Neural crest cell (in vitro differentiated cells): ENCODE measurements around the gene LCE2A. TPM values are rescaled to one million over a fixed set of nuclear protein-coding genes. Genes with fewer than 3 reads are reported as not detected.

Experiments
- DNase-seq: peaks from one replicate; pipeline ENCODE4 v3.0.0; 2021; ENCODE audit warnings: low read depth, mixed read lengths, low spot score
- H3K27ac Mint-ChIP-seq: one replicate; pipeline ENCODE4 v1.8.0; 2021; ENCODE audit warnings: mild to moderate bottlenecking, mixed read lengths; ENCODE audit not compliant: unreplicated experiment
- H3K27me3 Mint-ChIP-seq: 2 replicates; pipeline ENCODE4 v1.8.0; 2021; ENCODE audit warnings: low read depth, mild to moderate bottlenecking, mixed read lengths
- H3K36me3 Mint-ChIP-seq: 2 replicates; pipeline ENCODE4 v1.8.0; 2021; ENCODE audit warnings: low read depth, mild to moderate bottlenecking, mixed read lengths
- H3K4me1 Mint-ChIP-seq: 2 replicates; pipeline ENCODE4 v1.8.0; 2021; ENCODE audit warnings: mixed read lengths
- H3K4me3 Mint-ChIP-seq: one replicate; pipeline ENCODE4 v1.8.0; 2021; ENCODE audit warnings: mild to moderate bottlenecking, mixed read lengths
- H3K9me3 Mint-ChIP-seq: 2 replicates; pipeline ENCODE4 v1.8.0; 2021; ENCODE audit warnings: mixed read lengths
- CTCF ChIP-seq: fragments of 200-600 bp; sonication (generic); conservative IDR thresholded peaks from 2 replicates; pipeline ENCODE4 v1.5.0; 2021; ENCODE audit warnings: antibody characterized with exemption, mild to moderate bottlenecking
- long read RNA-seq: library from polyadenylated mRNA; unstranded; transcript quantifications from one replicate; pipeline ENCODE4 v2.0.0, GENCODE V29; 2020
- total RNA-seq: library from RNA; stranded (reverse); gene quantifications from 2 replicates; pipeline ENCODE4 v1.2.1, GENCODE V29; 2021

The LCE2A gene
- not detected in 2 replicates for total RNA-seq
- long read RNA-seq, result 0 reads

- DNase-seq, result no peak
- Mint-ChIP-seq H3K27me3 (no peaks in the 10 kb centered on the region), H3K36me3 (peaks cover 10% of the 10 kb centered on the region), H3K4me3 (no peak within 1 kb of the TSS), H3K27ac (no peak within 1 kb of the TSS), H3K9me3 (peaks cover 25% of the 10 kb centered on the region), H3K4me1 (no peaks in the 10 kb centered on the region)
- TF ChIP-seq CTCF, result no peak
These were observed at the start of gene LCE2A for GRCh38 chr1:152697701-152698600. LCE2A (plus strand) TSS chr1:152698345; CDS start chr1:152698902, 557 bp downstream.

- H3K27me3 Mint-ChIP-seq, result no peaks in the 10 kb centered on the region
- DNase-seq, result no peak
- H3K4me1 Mint-ChIP-seq, result no peaks in the 10 kb centered on the region
- H3K9me3 Mint-ChIP-seq, result peaks cover 24% of the 10 kb centered on the region
- H3K36me3 Mint-ChIP-seq, result peaks cover 2% of the 10 kb centered on the region
- H3K4me3 Mint-ChIP-seq, result no peak overlapping the region
- TF ChIP-seq CTCF, result peak; percentile 40
- H3K27ac Mint-ChIP-seq, result no peak overlapping the region
These were observed 44.0 kb upstream of the LCE2A start for GRCh38 chr1:152654110-152654509.

- no peak for DNase-seq
- Mint-ChIP-seq H3K36me3 (peaks cover 2% of the 10 kb centered on the region), H3K27me3 (no peaks in the 10 kb centered on the region), H3K27ac (no peak overlapping the region), H3K9me3 (peaks cover 15% of the 10 kb centered on the region), H3K4me1 (no peaks in the 10 kb centered on the region), H3K4me3 (no peak overlapping the region)
- no peak for TF ChIP-seq CTCF
These were observed 41.7 kb upstream of the LCE2A start for GRCh38 chr1:152656459-152656858.

- H3K4me3 Mint-ChIP-seq, result no peak overlapping the region
- H3K9me3 Mint-ChIP-seq, result peaks cover 16% of the 10 kb centered on the region
- no peak for TF ChIP-seq CTCF
- no peaks in the 10 kb centered on the region for H3K27me3 Mint-ChIP-seq
- no peak overlapping the region for H3K27ac Mint-ChIP-seq
- H3K4me1 Mint-ChIP-seq, result no peaks in the 10 kb centered on the region
- DNase-seq, result no peak
- peaks cover 2% of the 10 kb centered on the region for H3K36me3 Mint-ChIP-seq
These were observed 40.5 kb upstream of the LCE2A start for GRCh38 chr1:152657677-152658076.

GRCh38 chr1:152658649-152659048 lies 39.5 kb upstream of the LCE2A start:
- peaks cover 2% of the 10 kb centered on the region for H3K36me3 Mint-ChIP-seq
- peaks cover 17% of the 10 kb centered on the region for H3K9me3 Mint-ChIP-seq
- TF ChIP-seq CTCF, result no peak

More at GRCh38 chr1:152658649-152659048, 39.5 kb upstream of the LCE2A start:
- H3K4me3 Mint-ChIP-seq, result no peak overlapping the region
- H3K4me1 Mint-ChIP-seq, result no peaks in the 10 kb centered on the region
- no peak overlapping the region for H3K27ac Mint-ChIP-seq
- H3K27me3 Mint-ChIP-seq, result no peaks in the 10 kb centered on the region
- DNase-seq, result no peak
